Endothelial cell of coronary artery (primary cell): Measurements from ENCODE around the gene CD3E. TPM values are rescaled to one million over a fixed set of nuclear protein-coding genes. Genes with fewer than 3 reads are reported as not detected.

Experiments
- total RNA-seq: library from RNA; depleted of rRNA; stranded (reverse); fragments of >200 nt; gene quantifications from 2 replicates; pipeline ENCODE4 v1.2.3, GENCODE V29; 2014

The CD3E gene
- total RNA-seq, result not detected in 2 replicates

GRCh38 chr11:118304568-118305248, at the start of gene CD3E:
TSS of gene CD3E (plus strand) at chr11:118304730. CDS start at chr11:118304953, 223 bp downstream.

DNA sequence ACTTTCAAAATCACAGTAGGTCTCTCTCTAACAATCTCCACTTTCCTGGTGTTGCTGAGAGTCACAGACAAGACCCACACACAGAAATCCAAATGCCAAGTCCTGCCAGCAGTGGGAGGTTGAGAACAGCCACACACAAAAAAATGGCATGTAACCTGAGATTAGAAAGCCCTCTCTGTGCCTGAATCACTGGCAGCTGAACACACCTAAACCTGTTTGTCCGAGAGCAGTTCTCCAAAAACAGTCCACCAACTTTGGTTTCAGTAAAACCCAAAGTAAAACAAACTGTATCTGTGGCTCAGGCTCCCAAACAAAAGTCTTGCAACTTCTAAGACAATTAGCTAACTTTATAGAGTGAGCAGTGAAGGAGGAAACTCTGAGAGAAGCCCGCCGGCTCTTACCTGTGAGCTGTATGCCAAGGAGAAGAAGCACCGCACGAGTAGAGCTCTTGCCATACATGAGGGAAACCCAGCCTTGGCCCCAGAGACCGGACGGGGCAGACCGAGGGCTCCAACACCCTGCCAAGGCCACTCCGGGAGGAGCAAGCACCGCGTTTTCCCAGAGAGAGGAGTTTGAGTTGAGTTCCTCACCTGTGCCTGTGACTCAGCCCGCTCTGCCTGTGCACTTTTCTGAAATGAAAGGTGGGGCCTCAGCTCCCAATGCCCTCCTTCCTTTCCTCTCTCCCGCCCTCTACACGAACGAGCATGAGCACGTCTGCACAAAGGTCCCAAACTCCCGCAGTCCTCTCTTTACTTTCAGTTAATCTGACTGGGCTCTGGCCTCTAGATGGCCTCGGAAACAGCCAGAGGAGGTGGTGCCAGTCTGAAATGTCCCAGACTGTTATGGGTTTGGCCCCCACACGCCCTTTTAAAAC, 40.6 kb upstream of the CD3E start, which contains the start of gene MPZL2:
MPZL2 (minus strand) TSS at position 603 of the 874 bp plus-strand sequence; CDS start at position 459, 144 bp downstream.

DNA sequence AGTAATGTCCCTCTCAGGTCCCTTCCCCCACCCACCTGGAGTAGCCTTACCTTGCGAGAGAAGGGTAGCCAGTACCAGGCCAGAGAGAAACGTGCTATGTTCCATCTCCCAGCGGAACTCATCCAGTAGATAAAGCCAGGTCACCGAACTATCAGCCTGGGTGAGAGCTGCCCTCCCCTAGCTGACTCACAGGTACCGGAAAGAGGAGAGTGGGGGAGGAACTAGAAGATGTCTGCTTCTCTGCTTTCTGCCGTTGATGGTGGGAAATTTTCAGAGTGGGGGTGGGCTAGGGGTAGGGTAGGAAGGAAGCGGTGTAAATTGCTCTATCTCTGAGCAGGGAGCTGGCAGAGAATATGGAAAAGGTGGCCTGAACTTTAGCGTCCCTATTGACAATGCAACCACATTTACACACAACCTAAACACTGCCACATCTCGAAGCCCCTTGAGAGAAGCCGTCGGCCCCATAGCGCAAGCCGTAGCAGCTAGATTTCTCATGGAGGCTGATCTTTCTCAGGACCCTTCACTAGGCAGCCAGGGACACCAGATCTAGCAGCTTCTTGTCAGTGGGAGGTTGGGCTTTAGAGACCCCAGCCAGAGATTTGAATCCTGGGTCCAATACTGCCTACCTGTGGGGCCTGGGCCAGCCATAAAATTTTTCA, 38.1 kb downstream of the CD3E start, which contains the start of gene CD3D:
CD3D (minus strand) TSS at position 203 of the 659 bp plus-strand sequence; CDS start at position 105, 98 bp downstream.

DNA sequence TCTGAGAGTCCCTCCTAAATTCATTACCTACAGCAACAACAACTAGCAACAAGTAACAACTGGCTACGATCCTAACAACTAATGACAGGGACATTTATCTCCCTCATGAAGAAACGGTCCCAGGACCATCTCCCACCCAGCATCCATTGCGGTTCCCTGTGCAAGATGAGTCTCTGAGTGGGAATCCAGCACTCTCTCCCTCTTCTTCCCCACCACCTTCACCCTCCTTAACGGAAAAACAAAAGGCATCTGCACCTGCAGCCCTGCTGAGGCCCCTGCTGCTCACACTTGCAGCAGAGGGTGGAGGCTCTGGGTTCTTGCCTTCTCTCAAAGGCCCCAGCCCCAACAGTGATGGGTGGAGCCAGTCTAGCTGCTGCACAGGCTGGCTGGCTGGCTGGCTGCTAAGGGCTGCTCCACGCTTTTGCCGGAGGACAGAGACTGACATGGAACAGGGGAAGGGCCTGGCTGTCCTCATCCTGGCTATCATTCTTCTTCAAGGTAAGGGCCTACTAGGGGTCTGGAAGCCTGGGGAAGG, 39.5 kb downstream of the CD3E start, which contains the start of gene CD3G:
CD3G (plus strand) TSS at position 364 of the 535 bp plus-strand sequence; CDS start at position 444, 80 bp downstream.

DNA sequence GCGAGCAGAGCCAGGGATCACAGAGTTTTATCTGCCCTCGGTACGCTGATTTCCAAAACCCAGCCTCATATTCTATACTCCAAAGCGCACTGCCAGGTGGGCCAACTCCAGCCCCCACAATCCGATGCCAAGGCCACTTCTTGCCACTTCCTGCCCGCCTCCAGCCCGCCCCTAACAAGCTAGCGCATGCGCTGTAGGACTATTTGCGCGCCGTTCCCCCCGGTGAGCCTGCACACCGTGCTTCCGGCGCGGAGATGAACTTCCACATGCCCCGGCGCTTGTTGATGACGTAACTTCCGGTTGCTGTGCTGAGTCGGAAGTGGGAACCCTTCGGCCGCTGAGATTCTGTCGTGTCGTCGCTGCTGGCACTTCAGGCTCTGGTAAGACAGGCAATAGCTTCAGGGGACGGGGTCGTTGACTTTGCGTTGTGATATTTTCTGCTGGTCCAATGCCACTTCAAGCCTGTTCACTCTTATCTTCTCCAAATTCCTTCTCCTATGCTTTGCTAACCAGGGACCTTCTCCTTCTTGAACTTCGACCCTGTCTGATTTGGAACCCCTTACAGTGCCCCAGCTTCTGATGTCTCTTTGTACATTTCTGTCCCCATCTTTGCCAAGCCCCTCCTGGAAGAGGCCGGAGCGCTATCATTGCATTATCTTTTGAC, 54.9 kb downstream of the CD3E start, which contains the start of gene UBE4A:
UBE4A (plus strand) TSS at position 306 of the 664 bp plus-strand sequence. CDS start 5,481 bp downstream, outside the sequence.

Other genes with a start within 250 kb of the CD3E start
- not detected in 2 replicates for gene TMPRSS4, start 227.7 kb upstream of the CD3E start, total RNA-seq
- gene SMIM35, start 217.8 kb upstream of the CD3E start, total RNA-seq, result not detected in 2 replicates
- 0.09 TPM in 2 replicates for gene SCN4B, start 151.9 kb upstream of the CD3E start, total RNA-seq
- not detected in 2 replicates for gene SCN2B, start 128.1 kb upstream of the CD3E start, total RNA-seq
- gene JAML, start 79.7 kb upstream of the CD3E start, total RNA-seq, result 0.19 and 0.27 TPM in 2 replicates
- gene MPZL3, start 52.4 kb upstream of the CD3E start, total RNA-seq, result 8.2 and 12.4 TPM in 2 replicates
- gene MPZL2, start 40.4 kb upstream of the CD3E start, total RNA-seq, result 118 and 402 TPM in 2 replicates
- not detected in 2 replicates for gene CD3D, start 38.0 kb downstream of the CD3E start, total RNA-seq
- not detected in 2 replicates for gene CD3G, start 39.6 kb downstream of the CD3E start, total RNA-seq
- 25.4 and 26.5 TPM in 2 replicates for gene UBE4A, start 54.9 kb downstream of the CD3E start, total RNA-seq
- 131 and 166 TPM in 2 replicates for gene ATP5MG, start 96.9 kb downstream of the CD3E start, total RNA-seq
- gene KMT2A, start 131.8 kb downstream of the CD3E start, total RNA-seq, result 19.8 and 27.7 TPM in 2 replicates
- 0.45 and 1.2 TPM in 2 replicates for gene TTC36, start 222.7 kb downstream of the CD3E start, total RNA-seq
- gene TMEM25, start 226.5 kb downstream of the CD3E start, total RNA-seq, result 6.7 and 12.6 TPM in 2 replicates